ENCODE measurements around the gene RNASE7.
"Not testable (repeated sequence)": the region's sequence is repeated elsewhere in the genome, so short reads cannot be mapped to it uniquely, and the experiment has no call there.

RNASE7 gene, protein sequence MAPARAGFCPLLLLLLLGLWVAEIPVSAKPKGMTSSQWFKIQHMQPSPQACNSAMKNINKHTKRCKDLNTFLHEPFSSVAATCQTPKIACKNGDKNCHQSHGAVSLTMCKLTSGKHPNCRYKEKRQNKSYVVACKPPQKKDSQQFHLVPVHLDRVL

DNA sequence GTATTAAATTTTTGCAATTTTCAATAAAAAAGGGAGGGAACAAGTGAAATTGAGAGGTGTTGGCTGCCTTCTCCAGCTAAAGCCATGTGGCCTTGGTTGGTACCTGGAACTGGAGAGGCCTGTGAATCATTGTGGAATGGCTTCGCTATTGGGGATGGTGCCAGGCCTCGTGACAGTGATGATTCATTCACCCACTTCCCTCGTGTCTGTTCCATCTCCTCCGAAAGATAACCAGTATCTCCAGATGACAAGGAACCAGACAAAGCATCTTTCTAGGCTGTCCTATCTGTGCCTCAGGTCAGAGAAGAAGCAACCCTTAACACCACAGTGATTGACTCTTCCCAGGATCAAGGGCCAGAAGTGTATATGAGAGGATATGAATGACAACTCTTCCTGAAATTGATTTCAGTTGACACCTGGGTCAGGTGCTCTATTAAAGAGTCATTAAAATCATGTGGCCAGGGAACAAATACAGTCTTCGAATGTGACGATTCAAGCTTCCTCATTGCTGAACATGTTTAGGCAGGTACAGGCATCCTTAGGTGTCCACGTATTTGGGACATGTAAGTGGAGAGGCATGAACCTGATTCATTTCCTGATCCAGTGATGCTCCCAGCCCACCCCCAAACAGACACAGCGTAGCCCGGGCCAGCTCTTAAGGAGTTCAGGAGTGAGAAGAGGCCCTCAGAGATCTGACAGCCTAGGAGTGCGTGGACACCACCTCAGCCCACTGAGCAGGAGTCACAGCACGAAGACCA, at the start of gene RNASE7:
TSS of gene RNASE7 (plus strand) at position 687 of the 758 bp plus-strand sequence. CDS start 631 bp downstream, outside the sequence.
- DNase-seq = no peak

DNA sequence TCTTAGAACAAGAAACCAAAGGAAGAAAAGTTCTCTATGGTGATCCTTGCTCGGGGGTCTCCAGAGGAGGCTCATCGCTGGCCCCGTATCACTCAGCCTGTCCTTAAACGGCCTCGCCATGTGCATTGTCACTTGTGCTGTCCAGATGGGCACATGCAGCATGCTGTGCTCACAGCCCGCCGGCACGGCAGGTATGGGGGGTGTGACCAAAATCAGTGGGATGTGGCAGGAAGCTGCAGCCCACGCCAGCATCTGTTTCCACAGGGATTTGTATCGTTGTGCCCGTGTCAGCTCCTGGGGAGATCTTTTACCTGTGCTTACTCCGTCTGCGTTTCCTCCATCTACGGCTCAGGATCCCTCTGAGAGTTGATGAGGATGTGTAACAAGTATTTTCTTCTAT, 45.6 kb upstream of the RNASE7 start:
- no peak for DNase-seq

DNA sequence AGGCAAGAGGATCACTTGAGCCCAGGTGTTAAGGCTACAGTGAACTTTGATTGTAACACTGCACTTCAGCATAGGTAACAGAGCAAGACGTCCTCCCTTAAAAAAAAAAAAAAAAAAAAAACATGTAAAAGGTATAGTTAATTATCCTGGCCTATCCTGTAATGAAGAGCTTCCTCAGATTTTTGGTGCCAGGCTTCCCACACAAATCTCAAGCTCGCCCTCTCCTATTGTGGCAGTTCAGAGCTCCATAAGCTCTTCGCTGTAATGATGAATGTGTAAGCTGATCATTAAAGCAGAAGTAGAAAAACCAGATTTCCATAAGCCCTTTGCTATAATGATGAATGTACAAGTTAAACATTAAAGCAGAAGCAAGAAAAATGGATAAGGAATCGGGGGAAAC, 45.0 kb upstream of the RNASE7 start:
- DNase-seq = no peak

DNA sequence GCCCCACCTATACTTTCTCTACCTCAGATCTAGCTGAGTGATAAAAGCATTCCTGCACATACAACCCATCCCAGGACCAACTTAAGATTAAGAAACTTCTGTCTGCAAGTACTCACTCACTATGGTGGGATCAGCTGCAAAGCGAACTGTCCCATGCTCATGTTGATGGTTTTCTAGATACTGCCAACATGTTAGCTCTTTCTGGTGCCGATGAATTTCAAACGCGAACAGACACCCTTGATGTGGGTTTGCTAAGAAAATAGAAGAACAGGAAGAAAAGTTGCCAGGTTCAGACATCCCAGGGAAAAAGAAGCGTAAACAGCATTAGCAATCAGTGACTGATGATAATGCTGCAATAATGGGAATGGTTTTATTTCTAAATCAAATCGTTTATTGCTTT, 44.6 kb upstream of the RNASE7 start:
- DNase-seq = no peak

DNA sequence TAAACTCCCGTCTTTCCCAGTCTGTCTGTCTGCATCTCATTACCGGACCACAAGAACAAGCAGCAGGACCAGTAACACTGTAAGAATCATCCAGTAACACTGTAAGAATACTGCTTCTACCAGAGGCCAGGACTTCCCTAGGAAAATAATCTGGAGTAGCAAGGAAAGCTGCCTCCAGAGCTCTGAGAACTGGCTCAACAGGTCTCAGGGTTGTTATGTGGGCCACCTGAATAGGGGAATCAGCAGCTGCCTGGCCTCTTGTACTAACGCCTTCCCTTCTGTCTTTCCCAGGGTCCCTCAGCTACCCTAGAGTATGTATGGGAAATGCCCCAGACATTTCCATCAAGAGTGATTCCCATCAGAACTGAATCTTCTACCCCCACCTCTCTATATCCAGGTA, 44.0 kb upstream of the RNASE7 start:
- DNase-seq = no peak

DNA sequence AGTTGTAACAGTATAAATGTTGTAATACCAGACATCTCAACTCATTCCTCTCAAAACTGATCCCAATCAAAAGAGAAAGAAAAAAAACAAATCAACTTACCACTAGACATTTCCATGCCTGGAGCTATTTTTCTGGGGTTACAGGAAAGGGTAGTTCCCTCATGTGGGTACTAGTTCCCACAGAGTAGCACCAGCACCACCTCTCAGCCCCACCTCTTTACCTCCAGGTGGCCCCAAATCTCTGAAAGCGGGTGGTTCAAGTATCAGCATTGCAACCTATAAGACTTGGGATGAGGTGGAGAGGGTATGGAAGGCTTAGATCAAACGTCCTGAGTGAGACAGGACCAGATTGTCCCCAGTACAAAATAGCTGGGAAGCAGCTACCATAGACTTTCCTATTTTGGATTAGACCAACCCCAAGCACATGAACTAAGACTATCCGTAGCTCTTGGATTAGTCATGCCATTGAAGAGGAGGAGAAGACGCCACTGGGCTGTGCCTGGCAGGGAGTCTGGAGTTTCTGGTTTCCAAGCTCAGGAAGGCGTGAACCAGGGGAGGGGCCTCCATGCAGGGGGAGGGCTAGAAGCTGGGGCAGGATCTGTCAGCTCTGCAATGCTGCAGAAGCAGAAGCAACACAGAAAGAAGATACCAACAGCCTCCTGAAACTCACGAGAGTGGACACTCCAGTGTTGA, 43.3 kb upstream of the RNASE7 start, which contains the start of gene SLC39A2:
TSS of gene SLC39A2 (plus strand) at position 620 of the 693 bp plus-strand sequence. CDS start 154 bp downstream, outside the sequence.
- DNase-seq = peak in 1 of 2 experiments; percentile 18

DNA sequence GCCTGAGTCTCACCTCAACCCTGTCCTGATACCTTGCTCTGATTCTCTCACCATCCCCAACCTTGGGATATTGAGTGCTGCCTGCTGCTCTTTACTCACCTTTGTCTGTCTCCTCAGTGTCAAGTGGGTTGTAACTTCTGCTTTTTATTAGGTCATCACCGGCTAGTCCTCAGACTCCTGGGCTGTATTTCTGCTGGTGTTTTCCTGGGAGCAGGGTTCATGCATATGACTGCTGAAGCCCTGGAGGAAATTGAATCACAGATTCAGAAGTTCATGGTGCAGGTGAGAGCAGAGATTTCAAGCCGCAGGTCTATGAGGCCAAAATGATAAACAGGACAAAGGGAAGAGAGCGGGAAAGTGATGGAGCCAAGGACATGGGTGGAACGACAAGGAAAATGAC, 42.6 kb upstream of the RNASE7 start:
- no peak for DNase-seq

DNA sequence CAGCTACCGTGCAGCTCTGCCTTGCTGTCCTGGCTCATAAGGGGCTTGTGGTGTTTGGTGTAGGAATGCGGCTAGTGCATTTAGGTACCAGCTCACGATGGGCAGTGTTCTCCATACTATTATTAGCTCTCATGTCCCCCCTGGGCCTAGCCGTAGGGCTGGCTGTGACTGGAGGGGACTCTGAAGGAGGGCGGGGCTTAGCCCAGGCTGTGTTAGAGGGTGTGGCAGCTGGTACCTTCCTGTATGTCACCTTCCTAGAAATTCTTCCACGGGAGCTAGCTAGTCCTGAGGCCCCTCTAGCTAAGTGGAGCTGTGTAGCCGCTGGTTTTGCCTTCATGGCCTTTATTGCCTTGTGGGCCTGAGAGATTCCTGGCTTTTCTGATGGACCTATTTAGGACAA, 40.9 kb upstream of the RNASE7 start:
- no peak for DNase-seq

DNA sequence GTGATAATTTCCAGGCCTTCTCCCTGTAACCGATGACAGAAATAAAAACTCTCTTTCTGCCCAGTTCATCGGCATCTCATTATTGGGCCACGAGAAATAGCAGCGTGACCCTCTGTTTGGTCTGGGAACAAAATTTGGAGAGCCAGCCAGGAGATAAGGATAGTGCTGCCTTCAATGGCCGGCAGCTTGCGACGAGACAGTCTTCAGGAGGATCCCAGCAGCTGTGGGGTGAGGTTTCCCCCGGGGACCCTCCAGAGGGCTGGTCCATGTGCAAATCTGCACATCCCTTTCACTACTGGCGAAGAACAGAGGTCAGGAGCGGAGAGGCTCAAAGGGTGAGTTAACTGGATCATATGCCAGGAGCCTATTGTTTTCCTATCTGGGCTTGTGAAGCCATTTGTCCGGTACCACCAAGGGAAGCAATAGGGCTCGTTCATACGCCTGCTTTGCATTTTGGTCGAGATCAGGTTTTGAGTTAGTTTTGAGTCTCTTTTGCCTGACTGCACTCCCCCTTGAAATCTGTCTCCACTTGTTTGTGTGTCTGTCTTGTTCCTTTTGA, 38.3 kb upstream of the RNASE7 start:
- no peak for DNase-seq

DNA sequence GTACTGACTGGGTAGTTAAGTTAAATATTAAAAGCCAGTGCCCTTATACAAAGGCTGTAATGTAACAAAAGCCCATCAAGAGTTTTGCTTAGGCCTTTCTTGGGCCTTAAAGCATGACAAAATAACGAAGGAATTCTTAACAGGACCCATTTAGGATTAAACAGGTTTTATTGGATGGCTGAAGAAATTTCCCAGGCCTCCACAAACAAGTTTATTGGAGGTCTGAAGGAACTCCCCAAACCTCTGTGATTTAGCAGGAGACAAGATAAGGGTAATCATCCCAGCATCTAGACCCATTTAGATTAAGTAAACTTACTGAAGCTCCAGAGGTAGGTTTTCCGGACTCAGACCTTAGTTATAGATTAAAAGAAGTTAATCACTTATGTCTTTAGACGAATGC, 32.4 kb upstream of the RNASE7 start:
- DNase-seq = not testable (repeated sequence)

DNA sequence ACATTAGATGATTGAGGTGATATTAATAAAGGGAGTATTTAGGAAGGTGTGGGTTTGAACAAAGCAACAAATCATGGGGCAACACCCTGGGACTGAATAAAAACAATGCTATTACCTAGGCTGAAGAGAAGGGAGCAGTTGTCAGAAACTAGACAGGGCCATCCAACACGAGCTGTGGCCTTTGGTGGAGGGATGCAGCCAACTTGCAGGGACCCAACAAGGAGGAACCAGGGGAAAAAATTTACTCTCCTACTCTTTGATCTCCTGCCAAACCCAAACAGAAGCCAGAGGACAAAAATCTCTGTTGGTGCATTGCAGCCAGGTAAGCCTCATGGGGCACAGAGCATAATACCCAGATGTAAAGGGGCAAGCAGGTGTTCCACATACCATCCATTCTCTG, 31.0 kb upstream of the RNASE7 start:
- no peak for DNase-seq

DNA sequence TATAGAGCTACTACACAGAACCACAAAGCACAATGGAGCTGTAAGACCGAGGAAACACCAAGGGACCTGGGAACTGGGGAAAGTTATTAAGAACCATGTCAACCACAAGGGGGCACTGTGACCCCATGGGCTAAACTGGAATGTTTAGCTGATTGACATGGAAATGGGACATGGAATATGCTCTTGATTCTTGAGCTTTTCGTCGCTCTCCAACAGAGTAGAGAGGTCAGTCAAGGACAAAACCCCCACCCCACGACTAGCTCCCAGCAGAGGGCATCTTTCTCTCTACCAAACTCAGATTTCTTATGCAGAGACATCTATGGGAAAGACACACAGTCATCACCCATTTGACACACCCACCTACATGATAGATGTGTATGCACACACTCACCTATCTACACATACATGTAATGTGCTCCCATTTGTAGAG, 27.4 kb upstream of the RNASE7 start:
- peak; percentile 79 to 86 for DNase-seq

DNA sequence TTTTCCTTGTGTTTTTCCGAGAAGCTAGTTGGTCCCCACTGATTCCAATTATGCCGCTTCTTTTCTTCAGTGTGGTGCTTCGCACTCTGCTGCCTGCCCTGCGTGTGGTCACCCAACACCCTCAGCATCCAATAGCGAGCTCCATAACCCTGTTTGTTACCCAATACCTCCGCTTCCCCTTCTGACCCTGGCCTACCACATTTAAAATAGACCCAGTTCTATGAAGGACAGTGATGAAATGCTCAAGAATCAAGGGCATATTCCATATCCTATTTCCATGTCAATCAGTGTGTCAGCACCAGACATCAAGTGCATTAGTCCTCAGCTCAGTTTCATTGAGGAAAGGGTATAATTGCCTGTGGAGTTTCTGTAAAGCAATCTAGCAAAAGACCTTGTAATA, 26.9 kb upstream of the RNASE7 start:
- DNase-seq = no peak

DNA sequence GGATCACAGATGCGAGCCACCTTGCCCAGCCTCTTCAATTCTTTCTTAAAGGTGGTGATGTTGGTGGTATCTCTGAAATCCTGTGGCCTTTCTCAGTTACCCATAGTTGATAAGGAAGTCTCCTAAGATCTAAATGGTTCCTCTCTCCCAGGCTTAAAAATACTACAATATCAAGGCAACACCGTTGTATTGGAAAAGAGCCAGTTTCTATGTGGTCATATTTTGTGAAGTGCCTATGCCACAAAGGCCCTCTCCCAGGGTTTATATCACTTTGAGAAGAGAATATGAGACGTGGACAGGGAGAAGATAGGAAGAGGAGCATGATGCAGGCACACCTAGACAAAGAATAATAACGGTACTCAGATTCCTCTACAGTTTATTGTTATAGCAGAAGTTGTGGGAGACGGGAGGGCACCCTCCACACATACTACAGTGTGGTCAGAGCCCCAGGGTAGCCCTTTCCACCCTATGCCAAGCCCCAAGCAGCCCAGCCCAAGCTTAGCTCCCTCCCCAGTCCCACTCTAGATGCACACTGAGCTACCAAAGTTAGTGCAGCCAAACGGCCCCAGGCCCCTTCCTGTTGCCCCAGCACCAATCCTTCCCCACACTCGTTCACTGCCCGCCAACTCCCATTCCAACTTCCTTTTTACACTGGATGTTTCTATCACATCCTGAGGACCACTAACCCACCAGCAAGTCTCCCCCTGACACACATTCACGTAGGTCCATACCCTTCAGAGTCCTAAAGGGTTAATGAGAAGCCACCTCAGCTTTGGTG, 25.6 kb upstream of the RNASE7 start:
- DNase-seq = peak in 1 of 2 experiments; percentile 26

DNA sequence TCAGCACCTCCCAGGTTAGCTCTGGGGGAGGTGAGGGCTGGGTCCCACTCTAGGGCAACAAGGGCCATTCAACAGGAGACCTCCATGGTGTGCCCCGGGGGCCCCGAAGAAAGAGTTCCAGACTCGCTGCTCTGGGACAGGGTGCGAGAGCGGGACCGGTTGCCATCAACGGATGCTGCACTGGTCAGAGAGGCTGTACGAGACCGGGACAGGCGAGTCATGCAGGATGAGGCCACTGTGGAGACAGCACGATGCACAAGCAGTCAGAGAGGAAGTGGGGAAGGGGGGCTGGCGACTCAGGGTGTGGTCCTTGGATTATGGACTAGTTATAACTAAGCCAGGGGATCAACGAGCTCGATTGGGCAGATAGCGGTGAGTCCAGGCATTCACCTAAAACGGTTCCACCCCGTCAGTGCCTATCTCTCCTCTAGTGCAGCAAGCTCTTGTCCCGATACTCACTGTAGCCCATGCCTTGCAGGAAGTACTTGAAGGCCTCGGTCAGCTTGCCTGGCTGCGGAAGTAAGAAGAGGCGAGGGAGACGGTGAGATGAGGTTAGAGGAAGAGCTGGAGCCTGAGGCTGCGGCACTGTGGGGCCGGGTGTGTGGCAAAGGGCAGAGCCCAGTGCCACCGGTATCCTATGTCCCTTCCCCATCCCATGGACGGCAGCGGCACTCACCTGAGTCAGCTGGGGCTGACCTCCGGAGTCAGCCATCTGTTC, 24.5 kb upstream of the RNASE7 start:
- DNase-seq = no peak

DNA sequence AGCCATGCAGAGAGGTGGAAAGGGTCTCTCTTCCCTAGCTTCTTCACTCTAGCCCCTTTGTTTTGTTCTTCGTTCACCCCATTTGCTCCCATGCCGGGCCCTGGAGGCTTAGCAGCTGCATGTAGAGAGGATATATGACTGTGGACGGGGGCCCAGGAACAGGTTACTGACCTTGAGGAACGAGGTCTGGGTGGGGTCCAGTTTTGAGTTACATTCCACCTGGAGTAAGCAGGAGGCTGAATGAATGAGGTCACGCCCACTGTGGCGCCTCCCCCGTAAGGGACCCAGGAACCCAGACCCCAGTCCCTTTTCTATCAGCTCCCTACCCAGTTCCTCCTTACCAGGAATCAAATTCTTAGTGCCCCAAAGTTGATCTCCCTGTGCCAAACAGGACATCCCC, 23.9 kb upstream of the RNASE7 start:
- no peak for DNase-seq

DNA sequence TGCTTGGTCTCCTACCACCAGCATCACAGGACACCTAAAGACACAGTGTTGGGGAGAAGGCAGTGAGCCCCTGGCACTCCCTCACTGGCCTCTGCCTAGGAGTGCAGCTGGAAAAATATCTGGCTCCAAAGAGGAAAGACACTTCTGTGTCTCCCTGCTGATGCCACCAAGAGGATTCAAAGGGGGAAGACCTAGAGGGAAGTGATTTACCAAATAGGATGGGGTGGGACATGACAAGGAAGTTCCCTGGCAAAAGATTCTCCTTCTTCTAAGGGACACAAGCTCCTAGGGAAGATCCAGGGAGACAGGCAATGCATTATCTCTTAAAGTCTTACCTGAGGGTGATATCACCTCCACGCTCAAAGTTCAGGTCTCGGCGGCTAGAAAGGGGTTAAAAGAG, 23.4 kb upstream of the RNASE7 start:
- no peak for DNase-seq

DNA sequence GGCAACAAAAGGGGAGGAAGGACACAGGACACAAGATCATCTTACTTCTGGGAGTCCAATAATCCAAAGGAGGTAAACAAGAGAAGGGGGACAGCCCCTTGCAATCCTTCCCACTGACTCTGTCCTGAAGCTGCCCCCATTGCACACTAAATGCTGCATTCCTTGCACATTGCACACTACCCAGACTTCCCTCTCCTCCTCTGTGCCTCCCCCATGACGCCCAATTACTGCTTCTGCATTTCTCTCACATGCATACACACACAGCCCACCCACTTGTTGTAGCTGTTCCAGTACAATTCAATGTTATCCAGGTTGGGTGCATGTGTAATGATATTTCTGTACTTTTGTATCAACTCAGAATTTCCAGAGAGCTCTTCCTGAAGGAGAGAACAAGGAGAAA, 22.8 kb upstream of the RNASE7 start:
- no peak for DNase-seq

DNA sequence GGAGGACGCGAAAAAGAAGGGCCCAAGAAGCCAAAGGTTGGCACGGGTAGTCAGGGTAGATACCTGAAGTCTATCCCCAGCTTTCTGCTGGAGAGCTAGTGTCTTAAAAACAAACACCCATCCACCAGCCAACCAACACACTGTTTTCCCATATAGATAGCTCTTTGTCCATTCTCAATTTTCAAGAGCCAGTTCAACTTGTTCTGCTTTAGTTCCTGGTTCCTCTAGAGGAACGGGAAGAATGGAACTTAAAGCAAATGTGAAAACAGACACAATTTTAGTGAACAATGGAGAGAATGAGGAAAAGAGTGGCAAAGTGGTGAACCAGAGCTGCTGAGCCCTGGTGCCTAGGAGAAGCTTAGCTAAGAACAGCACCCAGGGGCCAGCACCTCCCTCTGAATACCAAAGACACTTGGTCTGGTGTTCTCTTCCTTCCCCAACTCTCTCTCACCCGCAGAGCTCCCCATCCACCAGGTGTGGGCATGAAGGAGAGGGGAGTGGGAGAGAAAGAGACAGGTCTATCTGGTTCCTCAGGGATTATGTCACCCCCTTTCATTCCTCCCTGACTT, 21.1 kb upstream of the RNASE7 start:
- DNase-seq = no peak

DNA sequence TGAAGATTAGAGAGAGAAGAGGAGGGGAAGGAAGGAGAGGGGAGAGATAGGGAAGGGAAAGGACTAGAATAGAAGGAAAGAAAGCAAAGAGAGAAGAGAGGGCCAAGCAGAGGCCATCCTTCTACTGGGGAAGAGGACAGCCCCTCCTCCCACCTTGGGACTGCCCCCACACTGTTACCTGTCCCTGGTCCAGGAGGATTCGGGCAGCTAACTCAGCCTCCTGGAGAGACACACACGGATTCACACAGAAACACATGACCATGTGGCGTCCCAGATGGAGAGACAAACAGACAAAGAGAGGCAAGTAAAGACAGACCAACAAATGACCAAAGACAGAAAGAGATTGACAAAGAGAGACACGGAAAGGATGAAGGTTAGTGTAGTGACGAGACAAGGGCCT, 19.5 kb upstream of the RNASE7 start:
- no peak for DNase-seq

DNA sequence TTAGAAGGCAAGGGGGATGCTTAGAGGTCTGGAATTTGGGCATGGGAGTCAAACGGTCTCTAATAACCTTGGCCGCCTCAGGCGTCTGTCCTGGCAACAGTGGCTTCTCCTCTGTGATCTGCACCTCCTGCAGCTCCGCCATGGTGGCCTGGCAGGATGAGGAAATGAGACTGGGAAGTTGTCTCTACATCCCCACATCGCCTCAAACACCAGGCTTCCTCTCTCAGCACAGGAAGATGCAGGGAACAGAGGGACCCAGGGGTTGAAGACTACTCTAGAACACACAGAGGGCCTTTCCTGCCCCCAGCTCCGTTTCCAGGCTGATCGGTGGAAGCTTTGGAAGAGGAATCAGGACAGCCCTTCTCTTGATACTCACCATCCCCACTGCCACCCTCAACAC, 19.0 kb upstream of the RNASE7 start:
- no peak for DNase-seq
